Left forelimb (tissue), 1 donor: ENCODE results near the gene CDX1.

ENCODE experiments used
- DNase-seq: peaks from one replicate; pipeline ENCODE4 v3.0.0-alpha.2; 2018; ENCODE audit warnings: low spot score

Gene CDX1

GRCh38 chr5:150166650-150167511 is at the start of gene CDX1:
CDX1 (plus strand) TSS chr5:150166778; CDS start chr5:150166877, 99 bp downstream.
- no peak for DNase-seq

GRCh38 chr5:150117945-150118560 is 48.5 kb upstream of the CDX1 start:
- peak; percentile 53 for DNase-seq

- no peak for DNase-seq
Measured at GRCh38 chr5:150118561-150119229, 47.9 kb upstream of the CDX1 start.

GRCh38 chr5:150119421-150120061 is 47.0 kb upstream of the CDX1 start:
- DNase-seq: peak; percentile 44

GRCh38 chr5:150120062-150120441 is 46.5 kb upstream of the CDX1 start:
- peak; percentile 42 for DNase-seq

- DNase-seq: no peak
Measured at GRCh38 chr5:150120617-150121447, 45.7 kb upstream of the CDX1 start.

GRCh38 chr5:150121448-150122157 is 45.0 kb upstream of the CDX1 start:
- no peak for DNase-seq

GRCh38 chr5:150122158-150122510 is 44.4 kb upstream of the CDX1 start:
- DNase-seq: no peak

- DNase-seq: no peak
Measured at GRCh38 chr5:150122536-150123481, 43.8 kb upstream of the CDX1 start.

- no peak for DNase-seq
Measured at GRCh38 chr5:150123542-150123941, 43.0 kb upstream of the CDX1 start.

GRCh38 chr5:150124111-150124557 is 42.4 kb upstream of the CDX1 start:
- DNase-seq: no peak

GRCh38 chr5:150124596-150124995 is 42.0 kb upstream of the CDX1 start:
- no peak for DNase-seq

- DNase-seq: no peak
Measured at GRCh38 chr5:150125334-150125733, 41.2 kb upstream of the CDX1 start.

- no peak for DNase-seq
Measured at GRCh38 chr5:150126199-150126920, 40.2 kb upstream of the CDX1 start.

GRCh38 chr5:150126921-150127265 is 39.7 kb upstream of the CDX1 start:
- no peak for DNase-seq

- DNase-seq: no peak
Measured at GRCh38 chr5:150129454-150129812, 37.1 kb upstream of the CDX1 start.

GRCh38 chr5:150129813-150130492 is 36.6 kb upstream of the CDX1 start:
- DNase-seq: peak; percentile 81

- no peak for DNase-seq
Measured at GRCh38 chr5:150130493-150130922, 36.1 kb upstream of the CDX1 start.

GRCh38 chr5:150131461-150131860 is 35.1 kb upstream of the CDX1 start:
- no peak for DNase-seq
